Testis (tissue), 2 donors: ENCODE data around the gene MAGOHB.

ENCODE experiments used
- CTCF ChIP-seq, 3 experiments: fragments of 450-650 bp in 2 of 3; fragments of 200-600 bp in 1 of 3; sonication (generic) in 1 of 3; IDR thresholded peaks; one replicate each; pipeline ENCODE4 v1.5.1; 2016 to 2019; ENCODE audit warnings: antibody characterized with exemption in 3 of 3, mild to moderate bottlenecking in 2 of 3, moderate library complexity in 1 of 3
- POLR2A ChIP-seq: fragments of 450-650 bp; IDR thresholded peaks from one replicate; pipeline ENCODE4 v1.6.1; 2017; ENCODE audit warnings: antibody characterized with exemption, mild to moderate bottlenecking, moderate library complexity

GRCh38 chr12:10634427-10634826 is 21.0 kb upstream of the MAGOHB start:
- TF ChIP-seq CTCF (IDR thresholded peaks at IDR 0.05): no peak
- TF ChIP-seq POLR2A: no peak
